ENCODE data around the gene TMX2.
"Not testable (repeated sequence)": the region's sequence is repeated elsewhere in the genome, so short reads cannot be mapped to it uniquely, and the experiment has no call there.

TMX2 gene

GRCh38 chr11:57716726-57717125 lies 4.3 kb downstream of the TMX2 start:
- not testable (repeated sequence) for DNase-seq

DNA sequence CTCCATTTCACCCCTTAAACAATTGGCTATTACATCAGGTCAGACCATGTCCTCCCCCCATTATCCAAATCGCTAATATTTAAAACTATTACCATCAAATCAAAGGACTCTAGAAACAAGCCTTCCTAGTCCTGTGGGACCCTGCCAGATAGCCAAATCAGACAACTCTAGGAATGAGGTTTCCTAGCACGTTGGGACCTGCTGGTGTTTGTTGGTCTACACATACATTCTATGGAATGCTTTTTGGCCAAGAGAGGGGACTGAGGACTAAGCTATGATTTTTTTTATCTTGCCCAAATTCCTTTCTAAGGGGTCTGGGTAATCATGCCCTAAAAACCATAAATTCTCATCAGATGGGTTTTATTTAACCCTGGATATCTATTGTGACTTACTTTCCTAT lies 14.8 kb downstream of the TMX2 start:
- DNase-seq: no peak

- no peak for DNase-seq
These were observed 16.4 kb downstream of the TMX2 start for GRCh38 chr11:57728829-57729228.

DNA sequence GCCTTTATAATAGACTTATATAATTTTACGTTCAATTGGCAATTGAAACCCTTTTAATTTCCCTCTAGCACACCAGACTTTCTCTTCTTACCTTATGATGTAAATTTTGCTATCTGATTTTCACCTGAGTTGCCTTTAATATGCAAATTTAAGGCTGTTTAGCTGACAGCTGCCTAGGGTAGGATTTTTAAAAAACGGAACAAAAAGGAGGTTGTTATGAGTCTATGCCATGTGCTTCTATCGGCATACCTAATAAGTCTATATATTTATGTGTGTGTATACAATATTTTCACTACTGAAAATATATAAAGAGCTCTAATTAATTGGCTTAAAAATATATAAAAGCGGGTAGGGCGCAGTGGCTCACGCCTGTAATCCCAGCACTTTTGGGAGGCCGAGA lies 17.1 kb downstream of the TMX2 start:
- no peak for DNase-seq

GRCh38 chr11:57732661-57733060 lies 20.3 kb downstream of the TMX2 start:
- no peak for DNase-seq

DNA sequence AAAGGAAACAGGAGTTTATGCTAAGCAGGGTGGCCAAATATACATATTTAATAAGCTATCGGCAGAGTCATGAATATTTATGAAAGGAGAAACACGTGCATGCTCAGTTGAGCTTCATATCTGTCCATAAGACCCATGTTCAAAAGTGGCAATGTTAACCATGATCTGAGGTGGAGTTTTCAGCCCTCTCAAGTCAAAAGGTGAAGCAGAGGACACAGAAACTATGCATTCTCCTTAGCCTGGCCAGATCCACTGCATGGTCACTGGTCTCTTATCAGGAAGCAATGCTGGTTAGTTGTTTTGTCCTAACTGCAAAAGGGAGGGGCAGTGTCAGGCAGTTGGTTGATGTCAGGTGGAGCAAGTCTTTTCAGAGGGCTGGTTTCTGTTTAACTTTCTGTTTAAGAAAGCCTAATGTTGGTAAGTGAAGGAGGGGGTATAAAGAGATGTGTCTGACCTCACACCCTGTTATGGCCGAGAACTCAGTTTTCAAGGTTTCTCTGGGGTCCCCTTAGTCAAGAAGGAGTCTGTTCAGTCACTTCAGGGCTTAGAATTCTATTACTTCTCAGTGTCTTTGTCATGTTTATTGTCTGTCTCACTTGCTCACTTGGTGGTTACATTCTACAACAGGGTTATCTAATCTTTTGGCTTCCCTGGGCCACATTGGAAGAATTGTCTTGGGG lies 23.4 kb downstream of the TMX2 start:
- no peak for DNase-seq

DNA sequence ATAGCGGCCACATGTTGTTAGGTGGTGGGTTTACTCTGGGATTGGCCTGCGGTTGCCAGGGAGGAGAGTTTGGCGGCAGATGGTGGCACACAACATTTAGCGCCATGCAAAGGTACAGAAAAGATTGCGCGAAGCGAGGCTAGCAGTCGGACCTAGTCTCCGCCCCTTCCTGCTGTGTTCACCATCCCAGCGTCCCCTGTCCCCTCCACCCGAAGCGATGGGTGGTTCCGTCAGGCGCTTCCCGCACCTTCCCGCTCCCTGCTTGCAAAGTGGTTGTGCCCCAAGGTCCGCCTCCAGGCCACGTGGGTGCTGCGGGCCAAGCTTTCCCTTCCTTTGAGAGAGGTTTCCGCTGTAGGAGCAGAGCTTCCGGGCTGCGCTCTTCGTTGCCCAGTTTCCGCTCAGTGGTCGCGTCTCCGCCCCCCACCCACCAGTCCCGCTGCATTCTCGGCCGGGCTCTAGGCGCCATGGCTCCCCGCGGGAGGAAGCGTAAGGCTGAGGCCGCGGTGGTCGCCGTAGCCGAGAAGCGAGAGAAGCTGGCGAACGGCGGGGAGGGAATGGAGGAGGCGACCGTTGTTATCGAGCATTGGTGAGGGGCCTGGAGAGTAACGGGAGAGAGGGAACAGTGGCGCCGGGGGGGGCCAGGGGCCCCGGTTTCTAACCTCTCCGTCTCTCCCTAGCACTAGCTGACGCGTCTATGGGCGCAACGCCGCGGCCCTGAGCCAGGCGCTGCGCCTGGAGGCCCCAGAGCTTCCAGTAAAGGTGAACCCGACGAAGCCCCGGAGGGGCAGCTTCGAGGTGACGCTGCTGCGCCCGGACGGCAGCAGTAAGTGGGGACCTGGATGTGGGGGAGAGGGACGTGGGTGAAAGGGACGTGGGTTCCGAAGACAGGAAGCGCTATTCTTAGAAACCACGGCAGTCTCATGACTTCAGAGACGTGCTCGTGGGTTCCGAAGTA lies 29.0 kb downstream of the TMX2 start, which contains the start of gene SELENOH:
Gene SELENOH (plus strand): TSS at position 360 of the 955 bp plus-strand sequence. CDS start 105 bp downstream, at position 465.
- peak; percentile 98 for DNase-seq

DNA sequence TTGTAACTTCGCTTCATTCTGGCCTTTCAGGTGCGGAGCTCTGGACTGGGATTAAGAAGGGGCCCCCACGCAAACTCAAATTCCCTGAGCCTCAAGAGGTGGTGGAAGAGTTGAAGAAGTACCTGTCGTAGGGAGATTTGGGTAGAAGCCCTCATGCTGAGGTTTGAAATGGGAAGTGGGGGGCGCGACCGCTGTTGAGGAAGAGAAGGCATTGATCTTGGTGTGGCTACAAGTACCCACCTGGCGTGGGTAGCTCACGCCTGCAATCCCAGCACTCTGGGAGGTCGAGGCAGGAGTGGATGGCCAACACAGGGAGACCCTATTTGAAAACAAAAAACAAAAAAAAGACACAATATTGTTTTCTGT lies 29.7 kb downstream of the TMX2 start:
- no peak for DNase-seq

DNA sequence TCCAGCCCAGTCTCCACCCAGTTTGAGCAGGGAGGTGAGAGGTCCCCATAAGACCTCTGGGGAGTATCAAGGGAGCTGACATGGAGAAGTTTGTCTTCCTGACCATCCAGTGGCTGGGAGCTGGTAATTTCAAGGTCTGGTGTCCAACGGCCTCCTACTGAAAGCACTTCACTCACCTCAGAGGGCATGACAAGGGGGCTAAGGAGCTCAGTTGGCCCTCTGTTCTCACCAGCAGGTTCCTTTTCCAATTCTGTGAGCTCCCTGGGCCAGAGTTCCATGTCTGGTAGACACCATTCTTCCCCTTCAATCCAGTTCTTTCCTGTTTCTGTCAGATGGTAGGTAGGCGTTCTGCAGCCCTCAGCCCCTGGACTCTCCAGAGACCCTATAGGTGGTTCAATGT lies 32.0 kb downstream of the TMX2 start:
- DNase-seq: no peak

DNA sequence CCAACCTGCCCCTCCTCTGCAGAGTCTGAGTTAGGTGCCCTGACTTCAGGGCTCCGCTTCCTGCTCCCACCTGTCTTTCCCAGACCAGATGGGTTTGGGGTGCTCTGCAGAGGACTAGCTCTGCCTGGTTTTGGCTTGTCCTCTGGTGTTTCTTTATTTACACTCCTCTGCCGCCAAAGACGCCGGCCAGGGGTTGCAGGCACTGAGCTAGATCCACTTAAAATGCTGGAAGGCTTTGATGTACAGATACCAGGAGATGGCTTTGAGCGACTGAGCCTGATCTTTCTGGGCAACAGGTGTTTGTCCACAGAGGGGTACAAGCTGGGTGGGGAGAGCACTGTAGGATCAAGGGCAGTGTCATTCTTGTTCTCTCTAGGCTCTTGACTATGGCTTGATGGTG lies 32.8 kb downstream of the TMX2 start:
- DNase-seq: no peak

- DNase-seq: no peak
These were observed 34.5 kb downstream of the TMX2 start for GRCh38 chr11:57746920-57747319.

DNA sequence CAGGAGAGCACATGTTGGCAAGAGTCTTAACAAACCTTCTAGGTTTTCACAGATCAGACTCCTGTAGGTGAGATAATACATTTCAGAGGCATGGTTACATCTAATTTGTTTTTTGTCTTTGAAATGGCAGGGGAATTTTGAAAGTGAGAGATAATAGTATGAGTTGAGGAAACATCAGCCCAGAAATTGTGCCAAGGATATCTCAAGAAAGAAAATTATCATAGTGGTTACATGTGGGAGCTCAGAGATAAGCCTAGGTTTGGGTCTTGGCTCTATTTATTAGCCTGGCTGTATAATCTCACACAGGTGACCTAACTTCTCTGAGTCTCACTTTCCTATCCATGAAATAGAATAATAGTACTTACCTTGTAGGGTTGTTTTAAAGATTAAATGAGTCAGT lies 38.8 kb downstream of the TMX2 start:
- DNase-seq: no peak

- DNase-seq: no peak
These were observed 39.4 kb downstream of the TMX2 start, which contains the start of gene BTBD18 for GRCh38 chr11:57751676-57752253. BTBD18 (minus strand) TSS chr11:57751819; CDS start chr11:57751188, 631 bp downstream.

DNA sequence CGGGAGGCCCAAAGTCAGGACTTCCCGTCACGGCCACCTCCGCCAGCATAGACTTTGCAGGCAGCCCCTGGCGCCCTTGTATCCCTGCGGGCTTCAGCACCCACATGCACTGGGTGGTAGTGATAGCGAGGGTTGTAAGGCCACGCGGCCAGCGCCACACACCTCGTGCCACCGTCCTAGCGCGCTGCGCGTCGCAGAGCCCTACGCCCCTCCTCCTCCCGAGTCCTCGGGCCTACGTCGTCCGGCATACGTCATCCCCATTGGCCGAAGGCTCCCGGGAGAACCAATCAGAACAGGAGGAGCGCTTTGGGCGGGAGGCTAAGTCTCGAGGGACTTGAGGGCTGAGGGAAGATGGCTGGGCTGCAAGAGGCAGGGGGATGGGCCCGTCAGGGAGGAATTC lies 40.6 kb downstream of the TMX2 start:
- DNase-seq: no peak

GRCh38 chr11:57758174-57758573 lies 45.8 kb downstream of the TMX2 start:
- no peak for DNase-seq

GRCh38 chr11:57761301-57762234 lies 49.2 kb downstream of the TMX2 start, which contains the start of gene CTNND1:
CTNND1 (plus strand) TSS chr11:57761802; CDS start chr11:57791479, 29,677 bp downstream.
- no peak for DNase-seq

GRCh38 chr11:57762235-57762861 lies 50.0 kb downstream of the TMX2 start:
- DNase-seq: no peak

GRCh38 chr11:57763568-57763967 lies 51.2 kb downstream of the TMX2 start:
- DNase-seq: no peak

- DNase-seq: no peak
These were observed 51.6 kb downstream of the TMX2 start for GRCh38 chr11:57764021-57764420.

DNA sequence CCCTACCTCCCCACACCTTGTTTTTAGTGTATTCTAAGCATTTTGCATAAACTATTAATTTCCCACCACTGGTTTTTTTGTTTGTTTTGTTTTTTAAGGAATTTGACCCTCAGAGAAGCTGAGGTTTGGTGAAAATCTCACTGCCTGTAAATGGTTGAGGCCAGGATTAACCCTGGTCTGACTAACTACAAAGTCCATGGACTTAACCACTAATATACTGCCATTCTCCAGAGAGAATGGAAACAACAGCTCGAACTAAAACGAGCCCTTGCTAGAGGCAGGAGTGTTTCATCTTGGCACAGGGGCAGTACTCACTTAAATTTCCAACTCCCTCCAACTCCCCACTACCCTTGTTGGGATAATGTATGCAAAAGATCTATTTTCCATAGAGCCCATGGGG lies 52.2 kb downstream of the TMX2 start:
- DNase-seq: no peak

GRCh38 chr11:57764972-57765371 lies 52.6 kb downstream of the TMX2 start:
- no peak for DNase-seq

DNA sequence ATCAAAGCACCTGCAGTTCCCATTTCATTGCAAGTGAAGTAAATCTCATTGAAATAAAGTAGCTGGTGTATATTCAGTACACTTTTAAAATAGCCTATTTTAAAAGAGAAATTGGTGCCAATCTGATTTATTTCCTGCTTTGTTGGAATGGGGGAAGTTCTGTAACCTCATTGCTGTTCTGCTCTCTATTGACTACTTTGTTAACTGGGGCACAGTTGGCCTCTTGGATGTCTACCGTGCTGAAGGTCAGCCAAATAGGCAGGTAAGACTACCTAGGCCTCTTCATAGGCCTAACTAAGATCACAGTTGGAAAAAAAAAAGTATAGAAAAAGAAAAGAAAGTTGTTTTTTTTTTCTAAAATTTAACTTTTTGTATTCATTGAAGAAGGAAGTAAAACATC lies 58.4 kb downstream of the TMX2 start:
- no peak for DNase-seq
